GM12892 (cell line): Measurements from ENCODE around the gene NANOS3.

Experiments used
- POLR2A ChIP-seq: IDR thresholded peaks from 2 replicates; pipeline ENCODE4 v1.6.1; 2011; ENCODE audit warnings: low read depth, low read length, control low read depth
- POLR2AphosphoS5 ChIP-seq: IDR thresholded peaks from 2 replicates; pipeline ENCODE4 v1.6.1; 2011; ENCODE audit warnings: low read depth, low read length, control low read depth

DNA sequence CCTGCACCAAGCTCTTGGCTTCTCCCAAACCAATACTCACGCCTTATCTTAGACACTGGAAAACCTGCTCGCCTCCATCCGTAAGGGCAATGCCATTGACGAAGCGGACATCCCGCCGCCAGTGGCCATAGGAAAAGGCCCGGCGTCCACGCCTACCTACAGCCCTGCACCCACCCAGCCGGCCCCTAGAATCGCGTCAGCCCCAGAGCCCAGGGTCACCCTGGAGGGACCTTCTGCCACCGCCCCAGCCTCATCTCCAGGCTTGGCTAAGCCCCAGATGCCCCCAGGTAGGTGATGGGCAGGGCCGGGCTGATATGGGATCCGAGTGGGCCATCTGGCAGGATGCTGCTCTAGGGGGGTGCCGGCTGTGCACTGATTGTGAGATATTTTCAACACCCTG is 36.4 kb downstream of the NANOS3 start:
- no peak for TF ChIP-seq POLR2A
- TF ChIP-seq POLR2AphosphoS5 = no peak
